Mesenteric fat pad (tissue), 1 donor: ENCODE data around the gene FNDC7. TPM values are rescaled to one million over a fixed set of nuclear protein-coding genes. Genes with fewer than 3 reads are reported as not detected.
A peak's percentile ranks its signal among the peaks of the same experiment; 100 is the strongest.
"Not testable (repeated sequence)": the region's sequence is repeated elsewhere in the genome, so short reads cannot be mapped to it uniquely, and the experiment has no call there.

Experiments used
- DNase-seq: peaks from one replicate; pipeline ENCODE4 v3.0.0-alpha.2; 2020; ENCODE audit warnings: low spot score
- total RNA-seq: library from RNA; stranded (reverse); fragmentation: NEBNext Ultra II Directional; extraction: Animal tissue kit (Norgen Biotek cat#: 25700); gene quantifications from one replicate; pipeline ENCODE4 v1.2.1, GENCODE V29; 2021
- donor health status: DM: yes; HTN: yes; CAD: no.

FNDC7 gene
- total RNA-seq, 1 donor from 2014 or later, result not detected

- no peak for DNase-seq
Measured at GRCh38 chr1:108742253-108742652, 29.5 kb downstream of the FNDC7 start.

GRCh38 chr1:108745980-108746381 lies 33.3 kb downstream of the FNDC7 start:
- no peak for DNase-seq

- DNase-seq, result peak; percentile 100
Measured at GRCh38 chr1:108746382-108747170, 33.9 kb downstream of the FNDC7 start, which contains the start of gene STXBP3. Gene STXBP3, plus strand, starts transcription at chr1:108746674. Its CDS starts 64 bp downstream, at chr1:108746738.

- no peak for DNase-seq
Measured at GRCh38 chr1:108747171-108747850, 34.6 kb downstream of the FNDC7 start.

GRCh38 chr1:108747898-108748297 lies 35.2 kb downstream of the FNDC7 start:
- no peak for DNase-seq

- no peak for DNase-seq
Measured at GRCh38 chr1:108749081-108749480, 36.4 kb downstream of the FNDC7 start.

- no peak for DNase-seq
Measured at GRCh38 chr1:108750476-108751181, 37.9 kb downstream of the FNDC7 start.

GRCh38 chr1:108753363-108753762 lies 40.7 kb downstream of the FNDC7 start:
- DNase-seq, result no peak

- DNase-seq, result no peak
Measured at GRCh38 chr1:108758796-108759195, 46.1 kb downstream of the FNDC7 start.

GRCh38 chr1:108767115-108767514 lies 54.4 kb downstream of the FNDC7 start:
- no peak for DNase-seq

- DNase-seq, result no peak
Measured at GRCh38 chr1:108767708-108768107, 55.0 kb downstream of the FNDC7 start.

GRCh38 chr1:108777839-108778238 lies 65.1 kb downstream of the FNDC7 start:
- DNase-seq, result no peak

- no peak for DNase-seq
Measured at GRCh38 chr1:108779455-108779854, 66.7 kb downstream of the FNDC7 start.

GRCh38 chr1:108780937-108781574 lies 68.3 kb downstream of the FNDC7 start:
- DNase-seq, result no peak

GRCh38 chr1:108781575-108781944 lies 68.9 kb downstream of the FNDC7 start:
- DNase-seq, result not testable (repeated sequence)

GRCh38 chr1:108785264-108785663 lies 72.6 kb downstream of the FNDC7 start:
- no peak for DNase-seq

GRCh38 chr1:108785880-108786279 lies 73.2 kb downstream of the FNDC7 start:
- DNase-seq, result no peak

- no peak for DNase-seq
Measured at GRCh38 chr1:108791790-108792189, 79.1 kb downstream of the FNDC7 start.
